NB4 (cell line): ENCODE data around the gene LILRA2.

ENCODE experiments used
- CTCF ChIP-seq: IDR thresholded peaks from one replicate; pipeline ENCODE4 v1.5.1; 2012; ENCODE audit warnings: low read depth, low read length
- MAX ChIP-seq: IDR thresholded peaks from 2 replicates; pipeline ENCODE4 v1.6.1; 2011; ENCODE audit warnings: low read depth, low read length
- POLR2A ChIP-seq: IDR thresholded peaks from 2 replicates; pipeline ENCODE4 v1.6.1; 2011; ENCODE audit warnings: mild to moderate bottlenecking; ENCODE audit not compliant: insufficient read length; ENCODE audit errors: extremely low read depth

GRCh38 chr19:54530866-54531265 is 42.7 kb upstream of the LILRA2 start:
- TF ChIP-seq POLR2A (no peak), CTCF (no peak), MAX (no peak)
